Erythroblast (primary cell): ENCODE data around the gene TFF2.

ENCODE experiments used
- GATA1 ChIP-seq: IDR thresholded peaks from 2 replicates; pipeline ENCODE4 v1.6.1; 2011; ENCODE audit warnings: low read depth, mild to moderate bottlenecking, control low read depth, low read length, moderate library complexity
- POLR2A ChIP-seq: IDR thresholded peaks from 2 replicates; pipeline ENCODE4 v1.6.1; 2011; ENCODE audit warnings: mild to moderate bottlenecking, low read length

GRCh38 chr21:42296501-42296900 lies 54.3 kb downstream of the TFF2 start:
- no peak for TF ChIP-seq POLR2A
- TF ChIP-seq GATA1: no peak
